GM21825 (cell line): Measurements from ENCODE around the gene DLG4.

ENCODE experiments used
- ATAC-seq: cut with Tn5 transposase; IDR thresholded peaks from one replicate; pipeline ENCODE4 v1.9.1; 2021; ENCODE audit warnings: mild to moderate bottlenecking, moderate library complexity; ENCODE audit not compliant: unreplicated experiment

Gene DLG4

DNA sequence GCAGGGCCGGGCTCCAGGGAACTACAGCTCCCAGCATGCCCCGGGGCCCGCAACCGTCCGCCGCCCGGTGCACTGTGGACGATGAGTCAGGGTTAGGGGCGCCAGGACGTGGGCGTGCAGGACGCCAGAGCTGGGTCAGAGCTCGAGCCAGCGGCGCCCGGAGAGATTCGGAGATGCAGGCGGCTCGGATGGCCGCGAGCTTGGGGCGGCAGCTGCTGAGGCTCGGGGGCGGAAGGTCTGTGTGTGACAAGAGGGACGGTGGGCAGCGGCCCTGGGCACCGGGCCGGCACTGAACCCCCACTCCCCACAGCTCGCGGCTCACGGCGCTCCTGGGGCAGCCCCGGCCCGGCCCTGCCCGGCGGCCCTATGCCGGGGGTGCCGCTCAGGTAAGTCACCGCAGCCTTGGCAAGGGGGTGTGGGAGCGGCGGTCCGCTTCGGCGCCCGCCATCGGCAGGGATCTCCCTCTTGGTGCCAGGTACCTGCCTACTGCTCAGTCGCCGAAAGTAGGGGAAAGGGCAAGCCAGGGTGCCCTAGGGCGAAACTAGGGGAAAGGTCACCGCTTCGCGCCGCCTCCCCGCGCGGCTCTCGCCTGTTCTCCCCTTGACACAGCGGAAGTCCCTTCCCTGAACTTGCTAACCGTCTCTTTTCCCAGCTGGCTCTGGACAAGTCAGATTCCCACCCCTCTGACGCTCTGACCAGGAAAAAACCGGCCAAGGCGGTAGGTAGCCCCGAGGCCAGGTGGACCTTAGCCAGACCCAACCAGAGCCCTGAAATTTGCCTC lies at the start of gene DLG4, which contains the start of gene ACADVL:
TSS of gene DLG4 (minus strand) at position 25 of the 781 bp plus-strand sequence.
TSS of gene ACADVL (plus strand) at position 127 of the 781 bp plus-strand sequence. CDS start at position 174, 47 bp downstream.
- ATAC-seq = peak; percentile 43

DNA sequence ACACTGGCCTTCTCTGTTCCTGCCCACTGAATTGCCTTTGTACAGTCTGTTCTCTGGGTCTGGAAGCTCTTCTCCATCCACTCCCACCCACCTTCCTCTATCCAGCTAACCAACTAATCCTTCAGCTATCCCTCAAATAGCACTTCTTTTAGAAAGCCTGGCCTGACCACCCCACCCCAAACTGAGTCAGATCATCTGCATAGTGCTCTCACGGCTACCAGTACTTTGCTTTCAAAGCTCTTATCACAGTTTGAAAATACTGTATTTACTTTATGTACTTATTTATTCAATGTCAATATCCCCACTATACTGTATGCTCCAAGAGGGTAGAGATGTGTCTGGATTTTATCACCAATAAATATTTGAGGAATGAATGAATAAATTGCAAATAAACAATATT lies 47.1 kb upstream of the DLG4 start:
- ATAC-seq = no peak

DNA sequence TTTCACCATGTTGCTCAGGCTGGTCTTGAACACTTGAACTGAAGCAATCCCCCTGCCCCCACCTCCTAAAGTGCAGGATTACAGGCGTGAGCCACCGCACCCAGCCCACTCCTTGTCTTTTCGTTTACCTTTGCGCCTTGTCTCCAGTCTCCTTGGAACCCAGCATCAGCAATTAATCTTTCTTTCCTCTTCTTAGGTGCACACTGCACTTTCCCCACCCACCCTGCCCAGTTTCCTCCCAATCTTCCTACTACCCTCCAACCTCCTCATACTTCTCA lies 44.1 kb upstream of the DLG4 start:
- ATAC-seq = no peak

DNA sequence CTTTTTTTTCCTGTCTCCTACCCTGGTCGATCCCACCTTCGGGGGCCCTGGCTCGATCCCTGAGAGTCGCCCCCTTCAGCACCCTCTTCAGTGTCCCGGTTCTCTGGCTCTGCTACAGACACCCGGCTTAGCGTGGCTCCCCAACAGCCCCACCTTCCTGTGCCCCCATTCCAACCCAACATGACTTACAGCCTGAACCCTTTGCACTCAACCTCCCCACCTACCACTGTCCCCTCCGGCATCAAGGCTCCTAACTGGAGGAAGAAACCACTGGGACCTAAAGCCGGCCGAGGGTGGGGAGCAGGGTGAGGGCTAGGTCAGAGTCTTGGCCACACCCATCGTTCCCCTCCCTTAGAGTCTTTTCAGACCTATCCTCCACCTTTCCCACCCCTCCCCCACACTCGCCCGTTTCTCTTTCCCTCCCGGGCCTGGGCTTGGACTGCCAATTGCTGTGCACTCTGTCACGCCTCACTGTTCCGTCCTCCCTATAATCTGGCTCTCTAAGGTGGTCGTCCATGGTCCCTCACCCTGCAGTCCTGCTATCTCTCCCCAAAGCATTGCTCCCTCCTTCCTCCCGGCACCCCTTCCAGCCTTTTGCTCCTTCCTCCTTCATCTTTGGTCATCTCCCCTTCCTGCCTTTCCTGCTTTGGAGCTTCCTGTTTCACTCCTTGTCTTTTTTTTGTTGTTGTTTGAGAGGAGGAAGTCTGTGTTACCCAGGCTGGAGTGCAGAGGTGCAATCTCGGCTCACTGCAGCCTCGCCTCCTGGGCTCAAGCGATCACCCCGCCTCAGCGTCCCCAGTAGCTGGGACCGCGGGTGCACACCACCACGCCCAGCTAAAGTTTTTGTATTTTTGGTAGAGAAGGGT lies 43.5 kb upstream of the DLG4 start:
- ATAC-seq = no peak

DNA sequence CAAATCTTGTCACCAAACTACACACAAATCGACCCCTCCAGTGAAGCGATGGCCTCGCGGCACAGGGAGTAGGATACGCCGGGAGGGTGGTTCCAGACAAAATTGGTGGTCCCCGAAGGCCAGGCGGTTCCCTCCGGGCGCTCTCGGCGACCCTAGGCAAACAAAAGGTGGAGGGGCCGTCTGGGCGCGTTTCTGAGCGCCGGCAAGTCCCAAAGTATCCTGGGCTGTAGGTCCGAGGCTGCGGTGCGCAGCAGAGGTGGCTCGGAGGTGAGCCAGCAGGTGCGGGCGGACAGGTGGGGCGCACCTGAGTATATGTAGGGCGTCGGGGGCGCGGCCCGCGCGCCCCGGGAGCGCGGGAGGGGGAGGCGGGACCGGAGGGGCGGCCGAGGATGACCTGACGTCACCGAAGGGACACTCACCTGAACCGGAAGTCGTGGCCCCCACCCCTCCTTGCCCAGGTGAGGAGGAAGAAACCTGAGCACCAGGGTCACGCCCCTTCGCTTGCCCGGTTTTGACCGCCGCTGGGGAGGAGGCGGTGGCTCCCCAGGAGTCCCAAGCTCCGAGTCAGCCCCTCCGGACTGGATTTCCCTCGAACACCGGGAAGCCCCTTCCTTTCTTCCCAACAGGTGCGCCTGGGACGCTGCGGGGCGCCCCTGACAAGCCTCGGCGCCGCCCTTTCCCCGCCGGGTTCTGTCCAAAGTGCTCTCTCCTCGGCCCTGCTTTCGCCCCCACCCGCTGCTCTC lies 42.7 kb upstream of the DLG4 start, which contains the start of gene CLDN7:
TSS of gene CLDN7 (minus strand) at position 287 of the 743 bp plus-strand sequence. CDS start 435 bp downstream, outside the sequence.
- no peak for ATAC-seq

DNA sequence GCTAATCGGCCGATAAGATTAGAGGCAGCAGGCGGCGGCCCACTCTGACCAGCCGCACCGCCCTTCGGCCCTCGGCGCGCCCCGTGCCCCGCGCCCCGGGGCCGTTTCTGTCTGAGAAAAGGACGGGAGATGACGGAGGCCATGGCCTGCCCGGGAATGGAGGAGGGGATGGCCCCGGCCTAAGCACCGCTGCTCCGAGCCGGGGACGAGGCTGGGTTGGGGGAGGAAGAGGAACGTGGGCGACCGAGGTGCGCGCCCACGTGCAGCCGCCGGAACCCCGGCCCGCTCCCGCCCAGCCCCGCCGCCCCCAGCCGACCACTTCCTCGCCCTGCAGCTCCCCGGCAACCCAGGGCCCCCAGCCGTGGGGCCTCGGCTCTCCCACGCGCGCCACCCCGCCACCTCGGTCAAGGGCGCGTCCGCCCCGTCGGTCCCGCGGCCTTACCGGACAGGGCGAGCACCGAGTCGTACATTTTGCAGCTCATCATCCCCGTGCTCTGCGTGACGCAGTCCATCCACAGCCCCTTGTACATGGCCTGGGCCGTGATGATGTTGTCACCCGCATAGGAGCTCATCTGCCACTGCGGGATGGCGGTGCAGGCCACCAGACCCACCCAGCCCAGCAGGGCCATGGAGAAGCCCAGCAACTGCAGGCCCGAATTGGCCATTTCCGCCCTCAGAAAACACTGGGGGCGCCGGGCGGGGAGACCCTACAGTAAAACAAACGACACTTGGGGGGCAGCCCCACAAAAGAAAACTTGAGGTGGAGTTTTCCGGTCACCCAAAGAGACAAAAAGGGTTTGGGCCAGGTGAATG lies 41.9 kb upstream of the DLG4 start:
- no peak for ATAC-seq

DNA sequence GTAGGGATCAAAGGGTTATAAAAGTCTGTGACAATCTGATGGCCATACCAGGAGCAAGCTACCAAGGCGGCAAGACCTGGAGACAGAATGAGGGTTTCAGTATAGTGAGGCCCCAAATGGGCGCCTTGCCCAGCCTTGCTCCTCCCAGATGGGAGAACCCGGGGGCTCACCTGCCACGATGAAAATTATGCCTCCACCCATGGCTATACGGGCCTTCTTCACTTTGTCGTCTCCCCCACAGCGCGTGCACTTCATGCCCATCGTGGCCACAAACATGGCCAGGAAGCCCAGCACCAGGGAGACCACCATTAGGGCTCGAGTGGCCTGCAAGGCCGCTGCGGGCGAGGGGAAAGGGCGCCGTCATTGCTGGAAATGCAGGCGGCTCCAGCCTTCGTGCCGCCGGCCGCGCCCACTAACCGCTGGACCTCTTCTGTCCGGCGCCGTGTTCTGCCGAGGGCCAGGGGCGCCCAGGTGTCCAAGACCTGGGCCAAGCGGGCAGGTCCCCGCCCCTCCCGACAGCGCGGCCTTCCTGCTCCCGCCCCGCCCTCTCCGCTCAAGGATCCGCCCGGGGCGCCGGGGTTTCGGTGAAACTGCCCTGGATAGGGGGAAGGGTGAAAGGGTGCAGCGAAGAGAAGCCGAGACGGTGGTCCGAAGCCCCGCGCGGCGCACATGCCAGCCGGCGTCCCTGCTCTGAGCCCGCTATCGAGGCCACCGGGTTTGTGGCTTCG lies 41.2 kb upstream of the DLG4 start:
- ATAC-seq = no peak

DNA sequence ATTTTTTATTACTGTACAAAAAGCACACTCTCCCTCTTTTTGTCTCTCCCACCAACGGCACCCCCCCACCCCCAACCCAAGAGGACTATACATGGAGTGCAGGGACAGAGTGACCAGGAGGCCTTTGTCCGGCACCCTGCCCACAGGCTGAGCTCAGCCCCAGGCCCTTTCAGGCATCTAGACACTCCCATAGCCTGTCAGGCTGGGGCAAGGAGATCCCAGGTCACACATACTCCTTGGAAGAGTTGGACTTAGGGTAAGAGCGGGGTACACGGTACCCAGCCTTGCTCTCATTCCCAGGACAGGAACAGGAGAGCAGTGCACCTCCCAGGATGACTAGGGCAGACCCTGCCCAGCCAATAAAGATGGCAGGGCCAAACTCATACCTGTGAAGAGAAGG lies 40.5 kb upstream of the DLG4 start:
- no peak for ATAC-seq

DNA sequence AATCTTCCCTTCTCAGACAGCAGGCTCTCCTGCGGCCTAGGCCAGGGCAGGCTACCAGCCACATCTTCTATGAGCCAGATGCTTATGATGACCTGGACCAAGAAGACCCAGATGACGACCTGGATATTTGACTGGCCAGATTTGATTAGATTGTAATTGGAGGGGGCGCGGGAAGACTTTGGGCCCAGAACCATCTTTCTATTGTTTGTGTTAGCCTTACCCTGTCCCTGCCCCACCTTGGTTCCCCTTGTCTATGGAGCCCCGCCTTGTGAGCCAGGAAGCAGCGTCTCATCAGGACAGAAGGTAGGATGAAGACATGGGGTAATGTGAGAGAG lies 39.9 kb upstream of the DLG4 start:
- no peak for ATAC-seq

DNA sequence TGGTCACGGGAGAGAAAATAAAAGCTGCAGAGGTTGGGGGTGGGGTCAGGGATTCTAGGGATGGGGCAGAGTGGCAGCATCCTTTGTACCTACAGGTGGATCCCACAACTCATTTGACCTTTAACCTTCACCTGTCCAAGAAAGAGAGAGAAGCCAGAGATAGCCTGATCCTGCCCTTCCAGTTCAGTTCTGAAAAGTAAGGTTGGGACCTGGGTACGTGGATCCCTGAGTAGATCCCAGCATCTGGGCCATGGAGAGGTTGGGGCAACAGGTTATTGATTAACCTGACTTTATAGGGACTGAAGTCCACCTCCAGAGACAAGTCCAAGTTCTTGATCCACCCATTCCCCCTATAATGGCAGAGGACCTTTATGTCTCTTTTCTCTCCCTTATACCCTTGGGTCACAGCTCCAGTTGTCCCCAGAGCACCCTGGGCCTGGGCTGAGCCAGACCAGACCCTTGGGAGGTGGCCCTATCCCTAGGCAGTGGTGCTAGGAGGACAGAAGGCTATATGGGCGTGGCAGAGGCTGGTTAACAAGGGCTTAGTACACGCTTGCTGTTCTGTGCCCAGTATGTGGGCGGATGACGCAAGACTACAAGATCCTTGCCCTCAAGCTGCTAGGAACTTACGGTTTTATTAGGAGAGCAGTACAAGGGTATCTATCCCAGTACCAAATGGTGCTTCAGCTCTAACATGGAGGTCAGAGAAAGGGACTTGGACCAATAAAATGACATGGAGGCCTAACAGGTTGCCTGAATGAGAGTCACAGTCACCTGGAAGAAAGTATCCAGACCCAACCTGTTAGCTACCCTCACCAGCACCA lies 39.3 kb upstream of the DLG4 start:
- no peak for ATAC-seq

DNA sequence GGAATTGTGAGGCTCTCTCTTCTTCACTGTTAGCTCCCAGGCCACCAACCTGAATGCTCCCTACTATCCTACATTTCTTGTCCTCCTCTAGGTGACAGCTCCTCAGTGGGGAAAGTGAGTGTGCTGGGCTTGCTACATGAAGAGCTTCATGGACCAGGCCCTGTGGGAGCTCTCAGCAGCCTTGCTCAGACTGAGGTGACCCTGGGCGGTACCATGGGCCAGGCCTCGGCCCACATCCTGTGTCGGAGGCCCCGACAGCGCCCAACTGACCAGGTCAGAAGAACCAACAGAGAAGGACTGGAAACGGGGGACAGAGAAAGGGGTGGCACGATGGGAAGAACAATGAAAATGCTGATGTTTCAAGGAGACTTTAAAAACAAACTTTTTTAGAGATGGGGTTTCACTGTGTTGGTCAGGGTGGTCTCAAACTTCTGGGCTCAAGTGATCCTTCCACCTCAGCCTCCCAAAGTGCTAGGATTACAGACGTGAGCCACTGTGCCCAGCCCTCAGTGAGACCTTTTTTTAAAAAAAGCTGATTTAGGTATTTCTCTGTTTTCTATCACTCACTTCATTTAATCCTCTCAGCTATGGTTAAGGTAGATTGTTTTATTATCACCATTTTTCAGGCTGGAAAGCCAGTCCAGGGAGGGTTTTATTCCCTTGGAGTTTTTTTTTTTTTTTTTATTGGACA lies 37.3 kb upstream of the DLG4 start:
- no peak for ATAC-seq

DNA sequence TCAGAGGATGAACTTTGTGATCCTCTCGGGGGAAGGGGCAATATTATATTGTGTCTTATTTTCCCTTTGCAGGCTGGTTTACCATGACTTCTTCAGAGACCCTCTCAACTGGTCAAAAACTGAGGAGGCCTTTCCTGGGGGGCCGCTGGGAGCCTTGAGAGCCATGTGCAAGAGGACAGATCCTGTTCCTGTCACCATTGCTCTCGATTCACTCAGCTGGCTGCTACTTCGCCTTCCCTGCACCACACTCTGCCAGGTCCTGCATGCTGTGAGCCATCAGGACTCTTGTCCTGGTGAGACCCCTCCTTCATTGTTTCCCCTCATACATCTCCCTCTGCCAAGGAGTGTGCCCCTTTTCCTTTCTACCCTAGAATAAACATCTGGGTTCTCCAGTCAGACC lies 34.9 kb upstream of the DLG4 start:
- no peak for ATAC-seq

DNA sequence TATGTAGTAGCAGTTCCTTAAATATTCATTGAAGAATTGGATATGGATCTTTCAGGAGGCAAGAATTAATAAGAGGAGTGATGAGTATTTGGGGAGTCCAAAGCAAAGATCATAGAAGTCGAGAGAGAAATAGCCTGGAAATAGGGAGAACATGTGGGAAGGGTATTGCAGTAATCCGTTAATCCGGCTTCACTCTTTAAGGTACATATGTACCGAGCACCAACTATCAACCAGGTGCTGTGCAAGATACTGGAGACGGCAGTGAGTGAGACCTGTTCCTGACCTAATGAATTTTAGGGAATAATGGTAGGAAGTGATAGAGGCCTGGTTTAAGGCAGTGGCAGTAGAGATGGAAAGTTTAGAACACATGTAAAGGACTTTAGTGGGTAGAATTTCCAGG lies 33.4 kb upstream of the DLG4 start:
- ATAC-seq = no peak

DNA sequence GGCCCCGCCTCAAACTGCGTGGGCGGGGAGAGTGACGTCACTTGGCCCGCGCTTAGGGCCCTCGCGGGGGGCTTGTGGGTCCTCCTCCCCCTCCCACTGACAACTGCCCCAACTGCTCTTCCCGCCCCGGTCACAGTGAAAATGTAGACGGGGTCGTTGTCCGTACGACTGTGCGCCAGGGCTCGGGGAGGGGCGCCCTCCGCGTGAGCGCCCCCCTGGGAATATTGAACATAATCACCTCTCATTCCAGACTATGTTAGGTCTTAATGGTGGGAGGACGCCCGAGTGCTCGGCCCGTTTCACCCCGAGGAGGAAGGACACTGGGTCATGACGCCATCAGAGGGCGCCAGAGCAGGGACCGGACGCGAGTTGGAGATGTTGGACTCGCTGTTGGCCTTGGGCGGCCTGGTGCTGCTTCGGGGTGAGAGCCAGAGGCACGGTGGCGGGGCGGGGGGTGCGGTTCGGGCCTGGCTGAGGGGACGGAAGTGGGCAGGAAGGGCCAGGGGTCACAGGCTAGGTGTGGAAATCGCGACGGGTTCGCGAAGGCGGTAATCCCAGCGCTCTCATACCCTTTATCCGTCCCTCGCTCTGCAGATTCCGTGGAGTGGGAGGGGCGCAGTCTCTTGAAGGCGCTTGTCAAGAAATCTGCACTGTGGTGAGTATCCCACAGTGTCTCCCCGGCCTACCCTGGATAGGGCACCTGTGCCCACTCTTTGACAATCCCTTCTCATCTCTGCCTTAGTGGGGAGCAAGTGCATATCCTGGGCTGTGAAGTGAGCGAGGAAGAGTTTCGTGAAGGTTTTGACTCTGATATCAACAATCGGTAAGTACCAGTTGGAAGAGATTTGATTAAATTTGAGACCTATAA lies 32.8 kb upstream of the DLG4 start, which contains the start of gene ELP5:
TSS of gene ELP5 (plus strand) at position 40 of the 868 bp plus-strand sequence. CDS start at position 376, 336 bp downstream.
- peak; percentile 42 for ATAC-seq

DNA sequence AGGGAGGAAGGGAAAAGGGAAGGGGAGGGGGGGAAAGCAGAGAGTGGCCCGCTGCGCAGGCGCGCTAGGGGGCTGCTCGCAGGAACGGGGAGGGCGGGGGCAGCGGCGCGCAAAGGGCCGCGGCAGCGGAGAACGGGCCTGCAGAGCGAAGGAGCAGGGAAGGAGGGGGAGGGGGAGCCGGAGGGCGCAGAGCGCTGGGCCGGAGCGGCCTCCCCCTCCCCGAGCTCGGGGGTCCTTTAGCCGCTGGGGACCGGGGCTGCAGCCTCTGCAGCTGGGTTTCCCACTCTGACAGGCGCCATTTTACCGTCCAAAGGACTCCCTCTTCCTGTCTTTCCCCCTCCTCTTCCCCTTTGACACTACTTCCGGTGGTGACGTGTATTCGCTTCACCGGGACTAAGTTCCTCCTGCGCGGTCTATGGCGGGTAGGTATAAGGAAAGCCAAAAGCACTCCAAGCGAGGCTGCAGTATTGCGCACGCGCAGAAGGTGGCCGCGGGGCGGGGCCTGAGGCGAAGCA lies 32.1 kb upstream of the DLG4 start, which contains the start of gene CTDNEP1:
TSS of gene CTDNEP1 (minus strand) at position 74 of the 515 bp plus-strand sequence. CDS start 438 bp downstream, outside the sequence.
- peak; percentile 80 for ATAC-seq

DNA sequence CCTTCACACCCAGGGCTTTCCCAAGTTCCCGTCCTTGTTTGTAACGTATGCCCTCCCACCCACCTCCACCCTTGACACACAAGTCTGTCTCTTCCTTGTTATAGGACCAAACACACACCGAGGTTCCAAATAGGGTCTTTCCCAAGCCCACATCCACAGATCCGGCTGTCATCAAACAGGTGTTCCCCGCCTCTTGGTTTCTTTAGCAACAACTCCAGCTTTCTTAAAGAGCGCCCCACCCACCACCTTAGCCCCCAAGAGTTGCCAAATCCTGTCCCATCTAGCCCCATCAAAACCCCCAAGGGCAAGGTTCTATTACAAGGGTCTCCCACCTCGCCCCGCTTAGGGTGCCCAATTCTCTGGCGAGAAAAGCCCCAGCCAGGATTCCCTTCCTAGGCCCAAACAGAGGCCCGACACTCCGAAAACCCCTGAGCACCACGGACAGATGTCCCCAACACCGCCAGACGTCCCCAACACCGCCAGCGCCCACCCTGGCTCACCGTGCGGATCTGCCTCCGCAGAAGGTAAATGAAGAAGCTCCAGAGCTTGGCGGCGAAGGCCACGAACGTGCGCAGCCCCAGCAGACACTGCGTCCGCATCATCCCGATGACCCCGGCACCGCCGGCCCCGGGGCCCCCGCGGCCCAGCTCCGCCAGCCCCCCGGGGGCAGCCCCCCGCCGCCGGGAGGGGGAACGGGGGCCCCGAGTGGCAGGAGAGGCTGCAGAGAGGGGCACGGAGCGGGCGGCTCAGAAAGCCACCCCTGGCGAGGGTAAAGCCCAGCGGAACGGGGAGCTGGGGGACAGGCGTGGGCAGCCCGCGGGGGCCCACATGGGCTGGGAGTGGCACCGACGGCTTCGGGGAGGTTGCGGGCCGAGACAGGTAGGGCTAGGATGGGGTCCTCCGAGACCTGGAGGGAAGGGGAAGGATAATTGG lies 31.3 kb upstream of the DLG4 start:
- peak; percentile 1 for ATAC-seq
